ENCODE results near the gene FBXO34.

DNA sequence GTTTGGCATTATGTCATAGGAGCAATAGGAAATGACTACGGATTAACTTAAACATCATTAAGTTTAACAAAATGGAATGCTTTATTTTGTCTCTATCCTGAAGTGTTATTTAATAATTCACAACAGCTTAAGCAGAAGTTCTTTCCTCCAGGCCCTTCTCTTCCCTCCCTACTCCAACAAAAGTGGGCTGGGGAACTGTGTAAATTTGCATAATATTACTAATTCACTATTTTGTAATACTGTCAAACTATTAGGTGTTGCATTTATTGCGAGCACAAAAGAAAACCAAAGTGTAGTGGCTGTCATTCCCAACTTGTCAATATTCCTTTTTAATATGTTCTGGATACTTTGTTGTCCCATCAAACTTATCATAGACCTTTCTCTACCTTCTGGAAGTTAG is 70.6 kb downstream of the FBXO34 start:
- TF ChIP-seq, protein P1, sequence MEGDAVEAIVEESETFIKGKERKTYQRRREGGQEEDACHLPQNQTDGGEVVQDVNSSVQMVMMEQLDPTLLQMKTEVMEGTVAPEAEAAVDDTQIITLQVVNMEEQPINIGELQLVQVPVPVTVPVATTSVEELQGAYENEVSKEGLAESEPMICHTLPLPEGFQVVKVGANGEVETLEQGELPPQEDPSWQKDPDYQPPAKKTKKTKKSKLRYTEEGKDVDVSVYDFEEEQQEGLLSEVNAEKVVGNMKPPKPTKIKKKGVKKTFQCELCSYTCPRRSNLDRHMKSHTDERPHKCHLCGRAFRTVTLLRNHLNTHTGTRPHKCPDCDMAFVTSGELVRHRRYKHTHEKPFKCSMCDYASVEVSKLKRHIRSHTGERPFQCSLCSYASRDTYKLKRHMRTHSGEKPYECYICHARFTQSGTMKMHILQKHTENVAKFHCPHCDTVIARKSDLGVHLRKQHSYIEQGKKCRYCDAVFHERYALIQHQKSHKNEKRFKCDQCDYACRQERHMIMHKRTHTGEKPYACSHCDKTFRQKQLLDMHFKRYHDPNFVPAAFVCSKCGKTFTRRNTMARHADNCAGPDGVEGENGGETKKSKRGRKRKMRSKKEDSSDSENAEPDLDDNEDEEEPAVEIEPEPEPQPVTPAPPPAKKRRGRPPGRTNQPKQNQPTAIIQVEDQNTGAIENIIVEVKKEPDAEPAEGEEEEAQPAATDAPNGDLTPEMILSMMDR (conservative IDR thresholded peaks at IDR 0.05; ENCODE audit: low read length), result no peak
- TF ChIP-seq EZH2phosphoT487 (IDR thresholded peaks at IDR 0.05; ENCODE audit: borderline replicate concordance), result no peak
